Aorta (tissue), 5 donors: ENCODE data around the gene GJC2. TPM values are rescaled to one million over a fixed set of nuclear protein-coding genes. Genes with fewer than 3 reads are reported as not detected.

Experiments
- ATAC-seq: fragments of 200-7000 bp; cut with Tn5 transposase; one replicate; pipeline ENCODE4 v1.9.1; 2022; ENCODE audit warnings: moderate library complexity; ENCODE audit not compliant: low FRiP score
- DNase-seq, 2 donors: peaks; one replicate each; pipeline ENCODE4 v3.0.0-alpha.2; 2020
- H3K27ac ChIP-seq, 2 donors: one replicate each; pipeline ENCODE4 v1.5.1; 2013; ENCODE audit warnings: low read length in 2 of 2, mild to moderate bottlenecking in 2 of 2, moderate library complexity in 2 of 2, control low read depth in 1 of 2, inconsistent platforms in 1 of 2, low read depth in 1 of 2
- H3K27me3 ChIP-seq, 2 donors: one replicate each; pipeline ENCODE4 v1.6.1; 2013; ENCODE audit warnings: control low read depth in 1 of 2, low read length in 1 of 2, mild to moderate bottlenecking in 1 of 2, moderate library complexity in 1 of 2; ENCODE audit not compliant: insufficient read depth in 2 of 2, control insufficient read depth in 1 of 2
- H3K36me3 ChIP-seq, 2 donors: one replicate each; pipeline ENCODE4 v1.6.1; 2013; ENCODE audit warnings: control low read depth in 1 of 2, low read length in 1 of 2, mild to moderate bottlenecking in 1 of 2; ENCODE audit not compliant: insufficient read depth in 2 of 2, control insufficient read depth in 1 of 2
- H3K4me1 ChIP-seq, 2 donors: one replicate each; pipeline ENCODE4 v1.6.1; 2013; ENCODE audit warnings: low read length in 2 of 2, control low read depth in 1 of 2, mild to moderate bottlenecking in 1 of 2, moderate library complexity in 1 of 2; ENCODE audit not compliant: insufficient read depth in 2 of 2, control insufficient read depth in 1 of 2
- H3K4me3 ChIP-seq, 2 donors: one replicate each; pipeline ENCODE4 v1.5.1; 2013; ENCODE audit warnings: low read length in 2 of 2, control low read depth in 1 of 2, mild to moderate bottlenecking in 1 of 2
- H3K9me3 ChIP-seq: one replicate; pipeline ENCODE4 v1.6.1; 2013; ENCODE audit warnings: mild to moderate bottlenecking, low read length; ENCODE audit not compliant: control insufficient read depth
- WGBS, 2 donors: extraction: QIAGEN DNeasy Blood & Tissue Kit; methylation state at CpG; one replicate each; pipeline ENCODE4 v1.1.7; 2013; 5-methylcytosine and 5-hydroxymethylcytosine counted together
- intact Hi-C, 2 donors: fragments of 100-400 bp; cut with DNase I; formaldehyde crosslinking; loops; one replicate each; pipeline versions ENCODE4 v1.14.2 to v1.15.0; 2022
- polyA plus RNA-seq, 2 donors: library from polyadenylated mRNA; stranded (reverse); fragments of 200-250 nt; gene quantifications; one replicate each; pipeline ENCODE4 v1.2.3, GENCODE V29; 2013
- total RNA-seq, 2 donors: library from RNA; stranded (reverse); fragmentation: NEBNext Ultra II Directional; extraction: Animal tissue kit (Norgen Biotek cat#: 25700); gene quantifications; one replicate each; pipeline ENCODE4 v1.2.1, GENCODE V29; 2021
- donor health status: healthy with polysubstance abuse.
- donor health status: Bipolar disorder and iron deficiency.
- donor health status: DM: no; HTN: no; CAD: no.
- donor health status: DM: no; HTN: no; CAD: no.
- donor health status: DM: yes; HTN: yes; CAD: no.

Gene GJC2
- total and polyA plus RNA-seq, 4 donors: 0.50 to 4.5 (median 2.6) TPM

DNA sequence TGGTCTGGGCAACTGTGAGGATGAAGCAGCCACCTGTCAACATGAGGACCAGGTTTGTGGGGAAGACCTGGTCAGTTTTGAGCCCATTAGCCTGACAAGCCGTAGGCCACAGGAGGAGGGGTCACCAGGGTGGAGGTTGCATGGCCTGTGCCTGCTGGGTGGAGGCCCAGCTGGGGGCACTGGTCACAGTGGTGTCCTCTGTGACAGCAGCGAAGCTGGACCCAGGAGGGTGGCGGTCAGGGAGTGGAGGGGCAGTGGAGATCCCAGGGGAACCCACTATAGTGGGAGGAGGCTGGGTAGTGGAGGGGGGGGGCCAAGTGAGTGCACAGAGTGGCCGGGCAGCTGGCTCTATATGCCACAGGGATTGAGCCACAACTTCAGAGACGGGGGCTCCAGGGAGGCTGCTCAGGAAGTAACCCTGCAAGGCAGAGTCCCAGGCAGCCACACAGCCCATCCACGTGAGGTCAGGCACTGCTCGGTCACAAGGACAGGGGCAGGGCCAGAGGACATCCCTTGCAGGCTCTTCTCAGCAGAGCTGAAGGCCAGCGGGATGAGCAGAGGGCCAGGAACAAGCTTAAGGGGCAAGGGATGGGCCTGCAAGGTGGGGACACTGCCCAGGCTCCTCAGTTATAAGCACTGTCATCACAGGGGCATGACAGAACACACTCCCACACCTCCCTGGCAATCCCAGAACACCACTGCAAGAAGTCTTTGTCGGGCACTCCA lies 44.3 kb upstream of the GJC2 start:
- Histone ChIP-seq H3K27ac (no peak overlapping the region), H3K4me1 (no peaks in the 10 kb centered on the region), H3K4me3 (no peak overlapping the region), H3K9me3 (no peaks in the 10 kb centered on the region), H3K36me3 (no peaks in the 10 kb centered on the region), H3K27me3 (no peaks in the 10 kb centered on the region)
- intact Hi-C loops: loop anchor here in 1 of 2 donors (10.0 kb wide), 1 partner anchor 371 kb away; the partner anchor contains the start of genes JMJD4 and SNAP47
- ATAC-seq: no peak
- DNase-seq: peak in 1 of 2 donors; percentile 70
- WGBS, 2 donors: 66 to 68% methylated on average over 9 of the region's 9 CpGs

DNA sequence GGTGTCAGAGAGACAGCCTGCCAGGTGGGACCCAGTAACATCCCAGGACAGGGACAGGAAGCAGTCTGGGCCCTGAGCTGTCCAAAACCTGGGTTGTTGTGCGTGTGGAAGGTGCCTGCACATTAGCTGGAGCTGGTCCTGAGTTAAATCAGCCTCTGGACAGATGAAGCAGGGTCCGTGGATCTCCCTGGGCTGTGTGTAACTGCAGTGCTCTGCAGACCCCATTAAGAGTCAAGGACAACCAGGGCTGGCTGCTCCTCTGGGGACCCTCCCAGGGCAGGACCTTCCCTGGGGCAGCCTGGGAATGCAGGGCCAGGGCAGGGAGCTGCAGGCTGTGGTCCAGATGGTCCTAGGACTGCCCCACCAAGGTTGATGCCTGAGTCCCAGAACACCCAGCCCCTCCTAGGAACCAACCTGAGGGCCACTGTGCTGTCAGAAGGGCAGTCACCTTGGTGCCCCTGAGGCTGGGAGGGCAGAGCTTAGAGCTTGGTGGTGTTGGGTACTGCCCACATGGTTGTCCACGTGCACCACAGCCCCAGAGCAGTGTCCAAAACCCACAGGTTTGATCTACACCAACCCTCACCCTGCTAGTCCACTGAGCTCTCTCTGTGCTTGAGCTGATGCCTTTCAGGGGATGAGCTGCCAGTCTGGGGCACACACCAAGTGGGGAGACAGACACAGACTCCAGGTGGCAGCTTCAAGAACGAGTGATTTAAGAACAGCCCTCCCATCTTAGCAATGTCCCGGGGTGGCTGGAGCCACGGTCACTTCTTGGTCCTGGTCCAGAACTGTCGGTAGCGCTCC lies 43.5 kb upstream of the GJC2 start:
- Histone ChIP-seq H3K4me3 (no peak overlapping the region), H3K4me1 (no peaks in the 10 kb centered on the region), H3K27me3 (no peaks in the 10 kb centered on the region), H3K9me3 (no peaks in the 10 kb centered on the region), H3K27ac (no peak overlapping the region), H3K36me3 (no peaks in the 10 kb centered on the region)
- 75 to 78% methylated on average over 8 of the region's 8 CpGs for WGBS, 2 donors
- intact Hi-C loops: loop anchor here in 1 of 2 donors (10.0 kb wide), 1 partner anchor 371 kb away; the partner anchor contains the start of genes JMJD4 and SNAP47
- no peak for DNase-seq
- ATAC-seq: no peak

DNA sequence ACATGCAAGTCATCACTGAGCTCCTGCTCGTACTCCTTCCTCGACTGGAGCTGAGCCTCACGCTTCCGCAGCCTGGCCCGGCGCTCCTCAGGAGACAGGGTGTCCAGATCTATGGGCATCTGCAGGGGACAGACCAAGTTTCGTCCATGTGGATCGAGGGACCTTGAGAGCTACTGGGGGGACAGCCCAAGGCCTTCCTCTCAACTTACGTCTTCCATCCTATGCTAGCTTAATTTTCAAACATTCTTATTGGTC lies 43.0 kb upstream of the GJC2 start:
- WGBS, 2 donors: 85 to 90% methylated on average over 9 of the region's 9 CpGs
- Histone ChIP-seq H3K27ac (no peak overlapping the region), H3K27me3 (no peaks in the 10 kb centered on the region), H3K4me1 (no peaks in the 10 kb centered on the region), H3K4me3 (no peak overlapping the region), H3K36me3 (no peaks in the 10 kb centered on the region), H3K9me3 (no peaks in the 10 kb centered on the region)
- ATAC-seq: no peak
- intact Hi-C loops: loop anchor here in 1 of 2 donors (10.0 kb wide), 1 partner anchor 372 kb away; the partner anchor contains the start of genes JMJD4 and SNAP47
- DNase-seq: no peak

DNA sequence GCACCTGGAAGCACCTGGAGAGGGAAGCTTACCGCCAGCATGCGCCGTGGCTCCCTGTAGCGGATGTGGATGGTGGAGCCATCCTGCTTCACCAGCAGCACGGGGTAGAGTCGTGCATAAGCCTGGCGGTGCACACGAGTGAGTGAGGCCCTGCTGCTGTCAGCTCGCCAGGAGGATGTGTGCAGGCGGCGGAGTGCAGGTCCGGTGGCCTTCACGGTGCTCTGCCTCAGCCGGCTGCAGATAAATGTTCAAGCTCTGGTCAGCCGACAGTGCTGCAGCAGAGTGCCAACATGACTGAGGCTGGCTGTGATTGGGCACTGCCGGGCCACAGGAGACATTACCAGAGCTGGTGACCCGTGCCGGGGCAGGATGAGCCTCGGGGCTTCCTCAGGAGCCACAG lies 42.1 kb upstream of the GJC2 start:
- H3K4me3 ChIP-seq: no peak overlapping the region
- H3K27me3 ChIP-seq: no peaks in the 10 kb centered on the region
- no peak overlapping the region for H3K27ac ChIP-seq
- no peak for ATAC-seq
- intact Hi-C loops: loop anchor here in 1 of 2 donors (2.0 to 10.0 kb wide), 3 partner anchors 25 to 373 kb away; partner anchors contain the start of genes ARF1, JMJD4 and SNAP47
- H3K9me3 ChIP-seq: no peaks in the 10 kb centered on the region
- no peaks in the 10 kb centered on the region for H3K4me1 ChIP-seq
- WGBS, 2 donors: 89 to 91% methylated on average over 19 of the region's 19 CpGs
- no peaks in the 10 kb centered on the region for H3K36me3 ChIP-seq
- peak in 1 of 2 donors; percentile 70 for DNase-seq

DNA sequence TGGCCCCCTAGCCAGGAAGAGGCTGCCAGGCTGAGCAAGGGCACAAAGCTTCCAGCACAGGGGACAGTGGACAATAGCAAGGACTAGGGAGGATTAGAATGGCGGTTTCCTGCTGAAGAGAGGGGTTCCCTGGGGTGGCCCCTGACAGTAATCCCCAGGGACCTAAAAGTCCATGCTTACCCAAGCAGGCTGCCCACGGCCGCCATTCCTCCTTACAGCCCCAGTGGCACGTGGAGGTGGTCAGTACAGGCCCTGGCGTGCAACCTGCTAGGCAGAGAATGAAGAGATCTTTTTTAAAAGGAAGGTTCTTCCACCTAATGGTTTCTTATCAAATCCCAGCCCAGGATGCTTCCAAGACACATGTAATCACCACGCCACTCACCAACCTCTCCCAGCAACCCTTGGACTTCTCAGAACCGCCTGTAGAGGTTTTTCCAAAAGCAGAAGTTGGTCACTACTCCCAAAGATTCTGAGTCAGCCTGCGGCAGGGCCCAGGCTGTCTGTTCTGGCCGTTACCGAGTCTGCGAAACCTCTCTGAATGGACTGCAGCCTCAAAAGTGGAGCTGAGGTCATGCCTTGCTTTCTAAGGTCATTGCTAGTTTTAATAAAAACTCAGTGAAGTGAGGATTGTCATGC lies 41.6 kb upstream of the GJC2 start:
- no peak for DNase-seq
- peak overlapping the region in 1 of 2 donors; percentile 6 for H3K4me3 ChIP-seq
- H3K27me3 ChIP-seq: no peaks in the 10 kb centered on the region
- no peaks in the 10 kb centered on the region for H3K9me3 ChIP-seq
- 76 to 81% methylated on average over 11 of the region's 11 CpGs for WGBS, 2 donors
- H3K4me1 ChIP-seq: no peaks in the 10 kb centered on the region
- ATAC-seq: no peak
- no peaks in the 10 kb centered on the region for H3K36me3 ChIP-seq
- no peak overlapping the region for H3K27ac ChIP-seq
- intact Hi-C loops: loop anchor here in 1 of 2 donors (2.0 to 10.0 kb wide), 3 partner anchors 25 to 373 kb away; partner anchors contain the start of genes ARF1, JMJD4 and SNAP47

DNA sequence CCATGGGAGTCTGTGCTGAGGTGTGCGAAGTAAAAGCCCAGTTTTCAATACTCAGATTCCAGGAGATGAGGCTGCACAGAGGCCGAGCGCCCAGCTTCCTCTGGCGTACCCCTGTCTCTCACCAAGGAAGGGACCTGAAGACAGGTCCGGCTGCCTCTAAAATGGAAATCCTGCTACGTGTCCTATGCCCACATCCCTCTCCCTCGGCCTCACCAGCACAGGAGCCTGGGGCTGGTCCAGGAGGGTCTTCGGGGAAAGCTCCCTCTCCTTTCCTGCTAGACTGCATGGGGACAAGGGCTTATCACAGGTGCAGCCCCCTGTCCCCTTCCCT lies 41.0 kb upstream of the GJC2 start:
- intact Hi-C loops: loop anchor here in 1 of 2 donors (2.0 to 10.0 kb wide), 3 partner anchors 26 to 374 kb away; partner anchors contain the start of genes ARF1, JMJD4 and SNAP47
- no peak for DNase-seq
- no peaks in the 10 kb centered on the region for H3K27me3 ChIP-seq
- H3K36me3 ChIP-seq: no peaks in the 10 kb centered on the region
- 2 to 3% methylated on average over 8 of the region's 8 CpGs for WGBS, 2 donors
- H3K4me1 ChIP-seq: no peaks in the 10 kb centered on the region
- H3K9me3 ChIP-seq: no peaks in the 10 kb centered on the region
- H3K27ac ChIP-seq: peak overlapping the region in 1 of 2 donors; percentile 23
- H3K4me3 ChIP-seq: peak overlapping the region; percentile 6 to 69
- no peak for ATAC-seq

DNA sequence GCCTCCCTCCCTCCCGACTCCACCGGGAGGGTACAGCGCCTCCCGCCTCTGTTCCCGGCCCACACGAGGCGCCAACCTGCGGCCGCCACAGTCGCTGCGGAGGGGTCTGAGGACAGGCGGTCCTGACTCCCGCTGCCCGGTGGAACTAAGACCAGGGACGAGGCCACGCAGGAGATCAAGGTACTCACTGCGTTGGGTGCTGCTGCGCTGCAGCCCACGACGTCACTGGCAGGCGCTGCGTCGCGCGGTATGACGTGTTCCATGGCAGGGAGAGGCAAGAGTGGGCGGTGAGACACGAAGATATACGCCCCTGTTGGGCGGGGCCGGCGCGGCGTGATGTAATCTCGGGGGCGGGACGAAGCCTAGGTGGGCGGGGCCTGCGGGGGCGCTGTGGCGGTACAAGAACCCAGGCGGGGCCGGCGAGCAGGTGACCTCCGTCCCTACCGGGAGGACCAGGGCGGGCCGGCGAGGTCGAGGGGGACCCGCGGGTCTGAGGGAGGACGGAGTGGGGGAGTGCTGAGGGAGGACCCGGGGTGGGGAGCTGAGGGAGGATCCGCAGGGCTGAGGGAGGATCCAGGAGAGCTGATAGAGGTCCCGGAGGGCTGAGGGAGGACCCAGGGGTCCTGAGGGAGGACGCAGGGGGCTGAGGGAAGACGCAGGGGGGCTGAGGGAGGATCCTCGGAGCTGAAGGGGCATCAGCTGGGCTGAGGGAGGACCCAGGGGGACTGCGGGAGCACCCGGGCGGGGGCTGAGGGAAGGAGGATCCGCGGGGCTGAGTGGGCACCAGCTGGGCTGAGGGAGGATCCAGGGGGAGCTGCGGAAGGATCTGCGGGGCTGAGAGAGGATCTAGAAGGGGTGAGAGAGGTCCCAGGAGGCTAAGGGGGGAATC lies 40.4 kb upstream of the GJC2 start, which contains the start of gene MRPL55:
MRPL55 (minus strand) TSS at position 227 of the 889 bp plus-strand sequence. CDS start 1,039 bp downstream, outside the sequence.
- H3K36me3 ChIP-seq: no peaks in the 10 kb centered on the region
- intact Hi-C loops: loop anchor here in 1 of 2 donors (2.0 to 10.0 kb wide), 3 partner anchors 27 to 375 kb away; partner anchors contain the start of genes ARF1, JMJD4 and SNAP47
- peak; percentile 99 for ATAC-seq
- WGBS, 2 donors: 0 to 1% methylated on average over 65 to 66 of the region's 66 CpGs
- H3K27me3 ChIP-seq: no peaks in the 10 kb centered on the region
- no peaks in the 10 kb centered on the region for H3K4me1 ChIP-seq
- peak within 1 kb of the TSS in 1 of 2 donors; percentile 66 for H3K27ac ChIP-seq
- no peaks in the 10 kb centered on the region for H3K9me3 ChIP-seq
- peak; percentile 97 to 99 for DNase-seq
- H3K4me3 ChIP-seq: peak within 1 kb of the TSS; percentile 36 to 69
